Endothelial cell of umbilical vein (primary cell): ENCODE data around the gene CPNE8. TPM values are rescaled to one million over a fixed set of nuclear protein-coding genes. Genes with fewer than 3 reads are reported as not detected.

Experiments
- BruUV-seq: library from RNA; stranded (reverse); fragments of 400-500 nt; replicated peaks from 2 replicates; lab custom pipeline; 2021; lab: Mats Ljungman, UMichigan
- CTCF ChIA-PET: fragments of 300-600, 350-600 bp; sonication (Branson Sonifier 250); formaldehyde crosslinking; loops from one replicate; lab custom pipeline; 2021; ENCODE audit warnings: antibody characterized with exemption, inconsistent platforms; lab: Charles Lee
- POLR2A ChIA-PET: fragments of 300-600, 350-600 bp; sonication (Branson Sonifier 250); formaldehyde crosslinking; loops from one replicate; lab custom pipeline; 2021; ENCODE audit warnings: antibody characterized with exemption, inconsistent platforms; lab: Charles Lee
- DNase-seq: peaks from one replicate; pipeline ENCODE4 v3.0.0-alpha.2; 2011; ENCODE audit warnings: low read depth, low spot score
- FAIRE-seq: peaks from 2 replicates; lab custom pipeline; 2011; peaks lifted over from hg19 to GRCh38; lab: Jason Lieb, UNC
- H2AFZ ChIP-seq: 2 replicates; pipeline ENCODE4 v1.6.0; 2012; ENCODE audit warnings: low read depth, low read length, control low read depth, inconsistent platforms
- H3K27ac ChIP-seq: 2 replicates; pipeline ENCODE4 v1.5.1; 2011; ENCODE audit warnings: low read depth, mild to moderate bottlenecking, control low read depth, low read length, moderate library complexity; ENCODE audit not compliant: insufficient read depth
- H3K27me3 ChIP-seq, 2 experiments: 2 replicates each; pipeline versions ENCODE4 v1.6.0 to v1.6.1; 2011; ENCODE audit warnings: low read length in 2 of 2, mixed read lengths in 1 of 2; ENCODE audit not compliant: control insufficient read depth in 2 of 2, insufficient read depth in 2 of 2
- H3K36me3 ChIP-seq, 2 experiments: 2 replicates in 1 of 2; 3 replicates in 1 of 2; pipeline ENCODE4 v1.5.1; 2011; ENCODE audit warnings: low read length in 2 of 2, mild to moderate bottlenecking in 1 of 2, moderate library complexity in 1 of 2; ENCODE audit not compliant: control insufficient read depth in 2 of 2, insufficient read depth in 2 of 2; ENCODE audit errors: extremely low read depth in 1 of 2
- H3K4me1 ChIP-seq: 3 replicates; pipeline ENCODE4 v1.5.1; 2011; ENCODE audit warnings: mild to moderate bottlenecking, low read length; ENCODE audit not compliant: control insufficient read depth, insufficient read depth; ENCODE audit errors: extremely low read depth
- H3K4me2 ChIP-seq: 2 replicates; pipeline ENCODE4 v1.6.1; 2011; ENCODE audit warnings: low read length, control low read depth, mixed read lengths; ENCODE audit not compliant: insufficient read depth
- H3K4me3 ChIP-seq, 3 experiments: fragments of 200-600 bp in 1 of 3; sonication (generic), shearing (Covaris generic) in 1 of 3; replicated peaks in 1 of 3; 2 replicates each; pipeline ENCODE4 v1.5.1; 2011 to 2016; ENCODE audit warnings: control low read depth in 3 of 3, low read length in 3 of 3, mild to moderate bottlenecking in 2 of 3, inconsistent platforms in 1 of 3, low read depth in 1 of 3, moderate library complexity in 1 of 3; ENCODE audit not compliant: insufficient read depth in 1 of 3
- H3K79me2 ChIP-seq: 2 replicates; pipeline ENCODE4 v1.6.0; 2012; ENCODE audit warnings: low read length, inconsistent platforms; ENCODE audit not compliant: control insufficient read depth, insufficient read depth
- H3K9ac ChIP-seq: replicated peaks from 2 replicates; pipeline ENCODE3; 2011; ENCODE audit warnings: low read length, control low read depth; ENCODE audit not compliant: insufficient read depth; ENCODE audit errors: extremely low read depth
- H3K9me1 ChIP-seq: replicated peaks from 3 replicates; pipeline ENCODE4 v1.6.0; 2011; ENCODE audit warnings: mild to moderate bottlenecking, low read length; ENCODE audit not compliant: control insufficient read depth, insufficient read depth; ENCODE audit errors: extremely low read depth
- H3K9me3 ChIP-seq: replicated peaks from 2 replicates; pipeline ENCODE4 v1.5.1; 2012; ENCODE audit warnings: low read length, inconsistent platforms; ENCODE audit not compliant: control insufficient read depth, insufficient read depth
- H4K20me1 ChIP-seq: replicated peaks from 2 replicates; pipeline ENCODE3; 2011; ENCODE audit warnings: mild to moderate bottlenecking, low read length; ENCODE audit not compliant: control insufficient read depth, insufficient read depth; ENCODE audit errors: extremely low read depth
- EZH2 ChIP-seq: IDR thresholded peaks from 2 replicates; pipeline ENCODE4 v1.6.1; 2012; ENCODE audit warnings: borderline replicate concordance, low read depth, mild to moderate bottlenecking, moderate library complexity, low read length, inconsistent platforms; ENCODE audit not compliant: severe bottlenecking
- FOS ChIP-seq: IDR thresholded peaks from 2 replicates; pipeline ENCODE4 v1.6.1; 2011; ENCODE audit warnings: mild to moderate bottlenecking, low read length, moderate library complexity, borderline replicate concordance; ENCODE audit not compliant: insufficient read depth
- JUN ChIP-seq: IDR thresholded peaks from 2 replicates; pipeline ENCODE4 v1.6.1; 2011; ENCODE audit warnings: borderline replicate concordance, low read depth; ENCODE audit not compliant: insufficient read length, insufficient read depth
- MYC ChIP-seq: IDR thresholded peaks from one replicate; pipeline ENCODE4 v1.6.1; 2011; ENCODE audit warnings: mild to moderate bottlenecking, low read depth, low read length
- POLR2A ChIP-seq: IDR thresholded peaks from 2 replicates; pipeline ENCODE4 v1.6.1; 2012; ENCODE audit warnings: low read depth, mild to moderate bottlenecking, control low read depth, low read length
- dilution Hi-C: fragments of 300-500 bp; cut with MboI; formaldehyde crosslinking; loops from one replicate; pipeline ENCODE4 v1.15.0; 2019; ENCODE audit warnings: low sequenced_read_pairs; ENCODE audit not compliant: extremely low pct_ligation_motif_present
- intact Hi-C: fragments of 100-400 bp; cut with micrococcal nuclease; formaldehyde crosslinking; loops from one replicate; pipeline ENCODE4 v1.10.0; 2022
- polyA plus RNA-seq, 4 experiments: library from polyadenylated mRNA; depleted of rRNA in 3 of 4; stranded (reverse) in 3 of 4; unstranded in 1 of 4; fragments of >200 nt; gene quantifications; 2 replicates each; pipeline versions ENCODE4 v1.2.1 to v1.2.3, GENCODE V29; 2011 to 2012; ENCODE audit warnings: missing spikeins in 1 of 4
- total RNA-seq: library from RNA; stranded (reverse); gene quantifications from 2 replicates; pipeline ENCODE4 v1.2.3, GENCODE V29; 2021
- TF ChIP-seq, protein P1 (sequence below), 2 donors: IDR thresholded peaks; 1 replicate in 1 of 2; 2 replicates in 1 of 2; pipeline ENCODE4 v1.5.1; 2011; ENCODE audit warnings: low read length in 2 of 2, mild to moderate bottlenecking in 2 of 2, moderate library complexity in 2 of 2, control low read depth in 1 of 2, inconsistent platforms in 1 of 2, low read depth in 1 of 2; ENCODE audit not compliant: insufficient read depth in 1 of 2; ENCODE audit errors: extremely low read depth in 1 of 2
- TF ChIP-seq, protein P2 (sequence below): IDR thresholded peaks from 2 replicates; pipeline ENCODE4 v1.6.1; 2011; ENCODE audit not compliant: insufficient read depth, insufficient read length

The CPNE8 gene
- total and polyA plus RNA-seq, 2 donors (not counting 3 experiments of a cell fraction or from before 2014, with no cell fraction given), result 4.4 to 13.7 TPM

- H2AFZ ChIP-seq, result no peak overlapping the region
- no peaks in the 10 kb centered on the region for H4K20me1 ChIP-seq
- H3K9me3 ChIP-seq, result no peaks in the 10 kb centered on the region
- ChIA-PET CTCF (interaction anchor here (2.8 kb wide), 1 partner anchor 10 kb away, joined by 15 read pairs; no protein-coding TSS in a partner anchor), POLR2A (no interaction called here)
- no peak for FAIRE-seq
- no peak overlapping the region for H3K27ac ChIP-seq
- H3K36me3 ChIP-seq, result no peaks in the 10 kb centered on the region
- no TSS peak for BruUV-seq
- no peaks in the 10 kb centered on the region for H3K4me1 ChIP-seq
- no peak overlapping the region for H3K9ac ChIP-seq
- TF ChIP-seq FOS, result no peak
- TF ChIP-seq, protein P1, sequence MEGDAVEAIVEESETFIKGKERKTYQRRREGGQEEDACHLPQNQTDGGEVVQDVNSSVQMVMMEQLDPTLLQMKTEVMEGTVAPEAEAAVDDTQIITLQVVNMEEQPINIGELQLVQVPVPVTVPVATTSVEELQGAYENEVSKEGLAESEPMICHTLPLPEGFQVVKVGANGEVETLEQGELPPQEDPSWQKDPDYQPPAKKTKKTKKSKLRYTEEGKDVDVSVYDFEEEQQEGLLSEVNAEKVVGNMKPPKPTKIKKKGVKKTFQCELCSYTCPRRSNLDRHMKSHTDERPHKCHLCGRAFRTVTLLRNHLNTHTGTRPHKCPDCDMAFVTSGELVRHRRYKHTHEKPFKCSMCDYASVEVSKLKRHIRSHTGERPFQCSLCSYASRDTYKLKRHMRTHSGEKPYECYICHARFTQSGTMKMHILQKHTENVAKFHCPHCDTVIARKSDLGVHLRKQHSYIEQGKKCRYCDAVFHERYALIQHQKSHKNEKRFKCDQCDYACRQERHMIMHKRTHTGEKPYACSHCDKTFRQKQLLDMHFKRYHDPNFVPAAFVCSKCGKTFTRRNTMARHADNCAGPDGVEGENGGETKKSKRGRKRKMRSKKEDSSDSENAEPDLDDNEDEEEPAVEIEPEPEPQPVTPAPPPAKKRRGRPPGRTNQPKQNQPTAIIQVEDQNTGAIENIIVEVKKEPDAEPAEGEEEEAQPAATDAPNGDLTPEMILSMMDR (IDR thresholded peaks at IDR 0.05; ENCODE audit: extremely low read depth in 1 of 2, insufficient read depth in 1 of 2, low read depth in 1 of 2, low read length in 2 of 2), result no peak
- no peak for TF ChIP-seq JUN
- TF ChIP-seq, protein P2, sequence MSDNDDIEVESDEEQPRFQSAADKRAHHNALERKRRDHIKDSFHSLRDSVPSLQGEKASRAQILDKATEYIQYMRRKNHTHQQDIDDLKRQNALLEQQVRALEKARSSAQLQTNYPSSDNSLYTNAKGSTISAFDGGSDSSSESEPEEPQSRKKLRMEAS, result no peak
- no peak for TF ChIP-seq MYC
- no peak for TF ChIP-seq POLR2A
- no peak for TF ChIP-seq EZH2
- H3K4me2 ChIP-seq, result no peak overlapping the region
- H3K4me3 ChIP-seq, result no peak overlapping the region
- dilution Hi-C loops (no loop called here), intact Hi-C loops (no loop called here)
- no peaks in the 10 kb centered on the region for H3K27me3 ChIP-seq
- no peaks in the 10 kb centered on the region for H3K79me2 ChIP-seq
- DNase-seq, result no peak
- H3K9me1 ChIP-seq, result no peaks in the 10 kb centered on the region
Observed at GRCh38 chr12:38931461-38931860, 26.1 kb upstream of the CPNE8 start.
